NCI-H2107 treated with DMSO at 0.1 percent for 48 hours (cell line): ENCODE results near the gene MAD1L1.

Source experiments
- DNase-seq: peaks from one replicate; lab custom pipeline; 2025; ENCODE audit not compliant: unreplicated experiment; lab: John Stamatoyannopoulos, UW

MAD1L1 gene

GRCh38 chr7:2034291-2035201 lies 198.2 kb downstream of the MAD1L1 start:
- DNase-seq: no peak

GRCh38 chr7:2033586-2034135 lies 199.1 kb downstream of the MAD1L1 start:
- DNase-seq: no peak

- no peak for DNase-seq
Observed at GRCh38 chr7:2032876-2033407, 199.8 kb downstream of the MAD1L1 start.

DNA sequence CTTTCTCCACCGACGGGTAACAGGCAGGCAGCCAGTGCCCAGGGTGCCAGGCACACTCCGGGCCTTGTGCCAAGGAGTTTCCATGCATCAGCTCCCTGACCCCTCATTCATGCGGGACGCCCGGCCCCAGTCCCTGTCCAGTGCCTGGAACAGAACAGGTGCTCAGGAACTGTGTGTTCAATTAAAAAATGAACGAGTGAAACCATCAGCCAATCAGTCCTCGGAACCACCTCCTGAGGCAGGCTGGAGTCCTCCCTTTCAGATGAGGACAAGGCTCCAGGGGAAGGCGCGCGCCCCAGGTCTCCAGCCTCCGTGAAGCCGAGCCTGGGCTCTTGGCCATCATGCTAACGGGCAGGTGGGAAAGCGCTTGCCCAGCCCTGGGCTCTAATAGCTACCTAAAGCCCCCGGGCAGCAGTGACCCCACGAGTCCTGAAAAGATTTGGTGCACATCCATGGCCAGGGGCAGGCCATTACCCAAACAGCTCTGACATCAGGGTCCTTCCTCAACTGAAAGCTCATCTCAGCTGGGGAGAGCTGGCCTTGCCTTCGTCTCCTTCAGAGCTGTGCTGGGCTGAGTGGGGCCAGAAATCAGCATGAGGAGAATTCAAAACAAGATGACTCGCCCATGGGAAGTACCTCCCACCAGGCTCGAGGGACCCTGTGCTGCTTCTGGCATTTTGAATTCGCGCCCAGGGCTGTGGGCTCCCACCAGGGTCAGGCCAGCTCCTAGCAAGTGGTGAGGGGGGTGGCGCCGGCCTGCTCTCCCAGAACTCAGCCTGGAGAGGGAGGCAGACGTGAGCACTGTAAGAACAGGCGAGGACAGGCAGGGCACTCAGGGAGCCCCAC lies 200.5 kb downstream of the MAD1L1 start:
- DNase-seq: no peak

- no peak for DNase-seq
Observed at GRCh38 chr7:2031451-2031845, 201.3 kb downstream of the MAD1L1 start.

GRCh38 chr7:2030475-2031450 lies 202.0 kb downstream of the MAD1L1 start:
- DNase-seq: no peak

GRCh38 chr7:2029936-2030335 lies 202.8 kb downstream of the MAD1L1 start:
- DNase-seq: no peak

DNA sequence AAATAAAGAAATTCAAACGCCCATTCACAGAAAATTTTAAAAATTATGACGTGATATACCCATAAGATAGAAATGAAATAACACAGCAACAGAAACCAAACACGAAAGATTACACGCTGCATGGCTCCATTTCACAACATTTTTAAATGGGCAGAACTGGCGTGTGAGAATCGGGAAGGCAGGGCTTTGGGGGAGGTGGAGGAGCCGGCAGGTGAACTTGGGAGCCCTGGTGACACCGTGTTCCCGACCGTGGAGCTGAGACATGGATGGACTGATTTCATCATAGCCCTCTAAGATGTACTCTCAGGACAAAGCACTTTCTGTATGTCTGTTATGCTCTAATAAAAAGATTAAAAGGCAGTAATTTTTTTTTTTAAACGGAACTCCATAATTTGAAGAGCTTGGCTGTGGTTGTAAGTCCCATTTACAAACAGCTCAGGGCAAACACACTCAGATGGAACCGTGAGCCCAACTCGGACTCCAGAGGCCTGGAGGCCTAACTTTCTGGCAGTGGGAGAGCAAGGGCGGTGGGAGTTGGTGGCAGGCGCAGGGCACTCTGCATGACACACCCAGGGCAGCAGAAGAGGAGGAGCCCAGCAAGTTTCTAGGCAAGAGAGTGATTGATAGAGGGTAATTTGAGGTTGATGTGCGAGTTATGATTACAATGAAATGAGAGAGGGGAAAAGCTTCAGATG lies 203.4 kb downstream of the MAD1L1 start:
- DNase-seq: no peak

- no peak for DNase-seq
Observed at GRCh38 chr7:2028733-2029132, 204.0 kb downstream of the MAD1L1 start.

- DNase-seq: no peak
Observed at GRCh38 chr7:2025188-2025587, 207.6 kb downstream of the MAD1L1 start.

DNA sequence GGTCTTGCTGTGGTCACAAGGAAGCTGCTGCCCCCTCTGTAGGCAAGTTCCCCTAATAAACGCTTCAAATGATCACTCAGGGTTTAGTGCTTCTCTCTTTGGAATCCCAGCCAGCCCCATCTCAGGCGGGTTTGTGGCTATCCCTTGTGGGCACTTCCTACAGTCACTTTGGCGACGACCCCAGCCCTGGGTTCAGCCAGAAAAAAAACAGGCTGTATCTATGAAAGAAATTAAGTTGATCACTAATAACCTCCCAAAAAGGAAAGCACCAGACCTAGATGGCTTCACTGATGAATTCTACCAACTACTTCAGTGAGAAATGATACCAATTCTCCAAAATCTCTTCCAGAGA lies 208.2 kb downstream of the MAD1L1 start:
- no peak for DNase-seq

- no peak for DNase-seq
Observed at GRCh38 chr7:2023877-2024566, 208.7 kb downstream of the MAD1L1 start.

DNA sequence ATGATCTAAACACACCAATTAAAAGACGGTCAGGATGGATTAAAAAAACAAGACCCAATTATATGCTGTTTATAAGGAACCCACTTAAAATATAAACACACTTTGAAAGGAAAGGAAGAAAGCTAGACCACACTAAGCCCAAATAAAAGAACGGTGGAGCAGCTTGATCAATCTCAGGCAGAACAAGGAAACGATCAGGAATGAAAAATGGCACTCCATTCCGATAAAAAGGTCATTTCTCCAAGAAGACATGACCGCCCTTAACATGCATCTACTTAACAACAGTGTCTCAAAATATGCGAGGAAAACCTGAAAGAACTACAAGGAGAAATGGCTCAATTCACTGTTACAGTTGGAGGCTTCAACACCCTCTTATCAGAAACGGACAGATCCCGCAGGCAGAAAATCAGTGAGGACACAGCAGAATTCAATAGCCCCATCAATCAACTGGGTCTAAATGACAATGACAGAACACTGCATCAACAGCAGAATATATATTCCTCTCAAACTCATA lies 210.0 kb downstream of the MAD1L1 start:
- DNase-seq: no peak

DNA sequence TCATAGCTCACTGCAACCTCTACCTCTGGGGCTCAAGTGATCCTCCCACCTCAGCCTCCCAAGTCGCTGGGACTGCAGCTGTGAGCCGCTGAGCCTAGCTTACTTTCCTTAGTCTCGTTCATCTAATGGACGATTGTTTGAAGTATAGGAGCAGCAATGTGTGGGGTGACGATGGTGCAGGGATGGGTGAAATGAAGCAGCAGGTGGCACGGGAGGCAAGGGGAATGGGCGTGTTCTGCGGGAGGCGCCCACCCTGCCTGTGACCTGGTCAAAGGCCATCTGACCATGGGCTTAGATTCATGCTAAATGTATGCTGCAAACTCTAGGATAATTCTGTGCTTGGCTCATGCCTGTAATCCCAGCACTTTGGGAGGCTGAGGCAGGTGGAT lies 210.7 kb downstream of the MAD1L1 start:
- DNase-seq: no peak

DNA sequence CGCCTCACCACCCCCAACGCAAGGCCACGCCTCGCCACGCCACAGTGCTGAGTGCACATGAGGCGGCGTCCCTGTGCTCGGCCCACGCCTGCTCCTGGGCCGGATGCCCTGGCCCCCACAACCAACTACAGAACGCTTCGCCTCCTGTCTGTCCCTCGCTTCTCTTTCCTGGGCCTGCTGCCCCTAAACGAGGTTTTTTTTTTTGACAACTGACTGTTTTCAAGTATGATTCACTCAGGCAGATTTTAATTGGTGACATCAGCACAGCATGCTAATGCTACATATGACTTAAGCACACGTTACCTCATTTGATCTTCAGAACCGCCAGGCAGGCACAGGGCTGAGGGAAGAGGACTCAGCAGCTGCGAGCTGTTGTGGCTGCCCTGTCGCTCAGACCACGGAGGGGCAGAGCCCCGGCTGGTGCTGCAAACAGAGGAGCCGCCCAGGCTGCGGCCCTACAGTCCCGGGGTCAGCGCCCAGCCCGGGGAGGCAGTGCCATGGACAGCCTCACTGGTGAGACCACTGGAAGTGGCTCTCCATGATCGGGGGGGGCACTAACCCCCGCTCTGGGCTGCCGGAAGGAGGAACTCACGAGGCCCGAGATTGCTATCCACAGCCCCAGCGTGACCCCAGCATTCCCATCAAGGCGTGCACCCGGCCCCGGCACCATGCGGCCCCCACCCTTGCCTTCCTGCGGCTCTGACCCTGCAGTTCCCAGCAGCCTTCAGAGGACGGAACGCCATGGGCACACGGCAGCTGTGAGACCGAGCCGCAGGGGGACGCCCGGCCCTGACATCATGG lies 212.8 kb downstream of the MAD1L1 start:
- no peak for DNase-seq

DNA sequence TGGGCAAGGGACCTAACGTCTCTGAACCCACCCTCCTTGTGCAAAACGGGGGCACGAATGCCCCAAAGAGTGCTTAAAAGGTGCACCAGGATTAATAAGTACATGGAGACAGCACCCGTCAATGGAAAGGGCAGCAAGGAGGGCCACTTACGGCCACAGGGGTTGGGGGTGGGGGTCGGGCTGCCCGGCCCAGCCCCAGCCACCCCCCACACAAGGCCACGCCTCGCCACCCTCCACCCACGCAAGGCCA lies 213.4 kb downstream of the MAD1L1 start:
- DNase-seq: no peak

- DNase-seq: no peak
Observed at GRCh38 chr7:2018569-2019460, 213.9 kb downstream of the MAD1L1 start.
